ENCODE measurements around the gene EIF3J. TPM values are rescaled to one million over a fixed set of nuclear protein-coding genes. Genes with fewer than 3 reads are reported as not detected.
A peak's percentile ranks its signal among the peaks of the same experiment; 100 is the strongest.
"Not testable (repeated sequence)": the region's sequence is repeated elsewhere in the genome, so short reads cannot be mapped to it uniquely, and the experiment has no call there.

Gene EIF3J
- polyA plus RNA-seq, 1 donor, result 132 TPM

- DNase-seq, result peak; percentile 36
These were observed 841 bp downstream of the EIF3J start for GRCh38 chr15:44537735-44538240.

- DNase-seq, result no peak
These were observed 4.5 kb downstream of the EIF3J start for GRCh38 chr15:44541282-44541958.

- DNase-seq, result no peak
These were observed 5.6 kb downstream of the EIF3J start for GRCh38 chr15:44542596-44542995.

GRCh38 chr15:44544745-44545144, 7.8 kb downstream of the EIF3J start:
- not testable (repeated sequence) for DNase-seq

- DNase-seq, result no peak
These were observed 9.2 kb downstream of the EIF3J start for GRCh38 chr15:44545913-44546802.

GRCh38 chr15:44549152-44549551, 12.2 kb downstream of the EIF3J start:
- DNase-seq, result not testable (repeated sequence)

- DNase-seq, result no peak
These were observed 13.3 kb downstream of the EIF3J start for GRCh38 chr15:44550256-44550655.

GRCh38 chr15:44550734-44551133, 13.8 kb downstream of the EIF3J start:
- DNase-seq, result no peak

GRCh38 chr15:44554934-44555723, 18.2 kb downstream of the EIF3J start:
- DNase-seq, result no peak

GRCh38 chr15:44560926-44561325, 24.0 kb downstream of the EIF3J start:
- DNase-seq, result not testable (repeated sequence)

GRCh38 chr15:44565387-44566154, 28.6 kb downstream of the EIF3J start:
- DNase-seq, result no peak

GRCh38 chr15:44566155-44566540, 29.2 kb downstream of the EIF3J start:
- no peak for DNase-seq

GRCh38 chr15:44568338-44568737, 31.4 kb downstream of the EIF3J start:
- no peak for DNase-seq

- DNase-seq, result no peak
These were observed 32.4 kb downstream of the EIF3J start for GRCh38 chr15:44569316-44569715.

GRCh38 chr15:44570361-44570760, 33.4 kb downstream of the EIF3J start:
- no peak for DNase-seq

GRCh38 chr15:44573386-44573785, 36.4 kb downstream of the EIF3J start:
- no peak for DNase-seq

GRCh38 chr15:44574734-44575133, 37.8 kb downstream of the EIF3J start:
- no peak for DNase-seq

- DNase-seq, result no peak
These were observed 43.2 kb downstream of the EIF3J start for GRCh38 chr15:44580105-44580504.

- no peak for DNase-seq
These were observed 47.3 kb downstream of the EIF3J start for GRCh38 chr15:44584162-44584749.

GRCh38 chr15:44585633-44586032, 48.7 kb downstream of the EIF3J start:
- no peak for DNase-seq

GRCh38 chr15:44588541-44588940, 51.6 kb downstream of the EIF3J start:
- DNase-seq, result no peak
